KOPT-K1 (cell line): ENCODE data around the gene PSMA7.
"Not testable (repeated sequence)": the region's sequence is repeated elsewhere in the genome, so short reads cannot be mapped to it uniquely, and the experiment has no call there.

Experiments
- H3K27ac ChIP-seq: fragments of 200-600 bp; sonication (generic); 2 replicates; pipeline ENCODE4 v1.5.1; 2016; ENCODE audit warnings: antibody characterized with exemption, mild to moderate bottlenecking, low read depth, low read length; ENCODE audit not compliant: poor library complexity, severe bottlenecking
- H3K36me3 ChIP-seq: fragments of 200-600 bp; sonication (generic); 2 replicates; pipeline ENCODE4 v1.5.1; 2017; ENCODE audit warnings: antibody characterized with exemption, mild to moderate bottlenecking, low read length, moderate library complexity; ENCODE audit not compliant: insufficient read depth
- H3K9me3 ChIP-seq: fragments of 200-600 bp; sonication (generic); 2 replicates; pipeline ENCODE4 v1.5.1; 2017; ENCODE audit warnings: antibody characterized with exemption, low read length, mild to moderate bottlenecking; ENCODE audit not compliant: insufficient read depth, poor library complexity, severe bottlenecking

Gene PSMA7

DNA sequence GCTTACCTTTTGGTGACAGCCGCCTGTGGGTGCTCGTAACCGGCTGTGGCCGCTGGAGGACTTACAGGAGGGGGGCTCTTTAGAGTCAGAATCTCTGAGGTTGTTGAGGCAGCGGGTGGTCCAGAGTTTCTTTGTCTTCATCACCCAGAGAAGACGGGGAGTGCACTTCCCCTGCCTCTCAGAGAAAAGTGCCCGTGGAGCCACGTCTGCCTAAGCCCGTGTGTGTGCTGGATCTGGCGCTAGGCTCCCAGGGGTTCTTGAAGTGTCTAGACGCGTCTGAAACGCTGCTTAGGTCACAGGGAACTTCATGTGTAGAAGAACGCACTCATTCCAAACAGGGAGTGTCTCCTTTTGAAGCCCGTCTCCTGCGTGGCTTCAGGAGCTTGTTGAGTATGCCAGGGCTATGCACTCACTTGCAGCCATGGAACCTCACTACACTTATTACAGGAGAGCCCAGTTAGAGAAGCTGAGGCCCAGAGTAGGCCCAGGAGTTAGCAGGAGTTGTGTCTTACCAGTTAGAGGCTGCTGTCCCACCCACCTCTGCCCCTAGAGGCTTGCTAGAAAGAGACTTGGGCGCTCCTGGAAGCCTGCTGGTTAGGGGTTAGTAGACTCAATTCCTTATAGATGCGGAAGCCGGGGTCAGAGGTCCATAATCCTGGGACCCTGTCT is 19.6 kb downstream of the PSMA7 start:
- Histone ChIP-seq H3K36me3 (peaks cover 52% of the 10 kb centered on the region), H3K9me3 (no peaks in the 10 kb centered on the region), H3K27ac (peak overlapping the region; percentile 93)

DNA sequence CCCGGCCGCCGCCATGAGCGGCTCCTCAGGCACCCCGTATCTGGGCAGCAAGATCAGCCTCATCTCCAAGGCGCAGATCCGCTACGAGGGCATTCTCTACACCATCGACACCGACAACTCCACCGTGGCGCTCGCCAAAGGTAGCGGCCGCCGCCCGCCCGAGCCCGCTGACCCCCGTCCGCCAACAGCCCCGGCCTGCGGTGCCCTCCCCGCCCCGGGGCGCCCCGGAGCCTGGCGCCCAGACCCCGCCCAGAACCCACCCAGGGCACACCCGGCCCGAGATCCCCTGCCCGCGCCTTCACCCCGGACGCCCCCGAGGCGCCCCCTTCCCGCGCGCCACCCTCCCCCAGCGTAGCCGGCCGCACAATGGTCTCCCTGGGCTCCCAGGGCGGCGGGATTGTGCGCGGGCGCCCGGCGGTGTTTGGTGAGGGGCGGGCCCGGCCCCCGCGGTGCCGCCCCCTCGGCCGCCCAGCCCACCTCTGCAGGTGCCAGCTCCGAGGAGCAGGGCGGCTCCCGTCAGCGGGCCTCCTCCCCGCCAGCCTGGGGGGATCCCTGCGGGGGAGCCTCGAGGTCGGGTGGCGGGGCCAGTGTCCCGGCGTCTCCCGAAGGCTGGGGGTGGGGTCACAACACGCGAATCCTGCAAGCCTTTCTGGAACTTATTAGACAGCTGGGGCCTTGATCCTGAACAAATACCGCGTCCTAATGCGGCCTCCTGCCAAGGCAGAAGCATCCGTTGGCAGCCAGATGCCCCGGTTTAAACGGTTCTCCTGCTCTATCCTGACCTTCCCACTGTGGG is 20.3 kb downstream of the PSMA7 start:
- Histone ChIP-seq H3K9me3 (no peaks in the 10 kb centered on the region), H3K36me3 (peaks cover 44% of the 10 kb centered on the region), H3K27ac (peak overlapping the region; percentile 93)

DNA sequence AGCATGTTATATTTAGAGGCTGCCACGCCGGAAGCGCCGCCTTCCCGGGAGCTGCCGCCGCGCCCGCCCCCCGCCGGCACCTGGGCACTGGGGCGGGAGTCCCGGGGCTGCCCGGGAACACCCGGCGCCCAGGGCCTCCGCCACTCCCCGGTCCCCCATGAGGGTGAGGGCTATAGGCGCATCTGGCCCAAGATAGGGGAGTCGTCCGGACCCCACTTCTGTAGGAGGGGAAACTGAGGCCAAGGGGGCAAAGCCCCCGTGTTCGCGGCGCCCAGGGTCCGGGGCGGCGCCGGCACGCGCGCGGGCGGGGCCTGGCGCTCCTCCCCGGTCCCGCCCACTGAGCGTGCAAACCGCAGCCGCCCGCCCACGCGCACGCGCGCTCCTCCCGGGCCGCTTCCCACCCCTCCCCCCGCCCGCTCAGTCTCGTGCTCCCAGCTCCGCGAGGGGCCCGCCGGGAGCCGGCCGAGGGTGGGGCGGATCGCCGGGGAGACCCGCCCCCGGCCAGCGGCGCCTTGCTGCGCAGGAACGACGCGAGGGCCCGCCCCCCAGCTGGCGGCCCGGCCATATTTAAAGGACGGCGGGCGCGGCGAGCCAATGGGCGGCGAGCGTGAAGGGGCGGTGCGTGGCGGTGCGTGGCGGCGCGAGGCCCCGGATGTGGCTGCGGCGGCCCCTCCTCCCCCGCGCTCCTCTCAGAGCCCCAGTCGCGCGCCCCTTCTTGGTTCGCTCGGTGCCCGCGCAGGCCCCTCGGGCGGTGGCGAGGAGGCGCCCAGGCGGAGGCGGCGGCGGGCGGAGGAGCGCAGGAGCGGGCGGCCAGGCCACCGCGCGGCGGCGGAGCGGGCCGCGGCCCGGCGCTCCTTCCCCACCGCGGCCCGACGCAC is 21.2 kb downstream of the PSMA7 start, which contains the start of gene LSM14B:
Gene LSM14B (plus strand): TSS at position 700 of the 878 bp plus-strand sequence. CDS start 192 bp downstream, outside the sequence.
- Histone ChIP-seq H3K36me3 (peaks cover 36% of the 10 kb centered on the region), H3K27ac (peak within 1 kb of the TSS; percentile 93), H3K9me3 (no peaks in the 10 kb centered on the region)

DNA sequence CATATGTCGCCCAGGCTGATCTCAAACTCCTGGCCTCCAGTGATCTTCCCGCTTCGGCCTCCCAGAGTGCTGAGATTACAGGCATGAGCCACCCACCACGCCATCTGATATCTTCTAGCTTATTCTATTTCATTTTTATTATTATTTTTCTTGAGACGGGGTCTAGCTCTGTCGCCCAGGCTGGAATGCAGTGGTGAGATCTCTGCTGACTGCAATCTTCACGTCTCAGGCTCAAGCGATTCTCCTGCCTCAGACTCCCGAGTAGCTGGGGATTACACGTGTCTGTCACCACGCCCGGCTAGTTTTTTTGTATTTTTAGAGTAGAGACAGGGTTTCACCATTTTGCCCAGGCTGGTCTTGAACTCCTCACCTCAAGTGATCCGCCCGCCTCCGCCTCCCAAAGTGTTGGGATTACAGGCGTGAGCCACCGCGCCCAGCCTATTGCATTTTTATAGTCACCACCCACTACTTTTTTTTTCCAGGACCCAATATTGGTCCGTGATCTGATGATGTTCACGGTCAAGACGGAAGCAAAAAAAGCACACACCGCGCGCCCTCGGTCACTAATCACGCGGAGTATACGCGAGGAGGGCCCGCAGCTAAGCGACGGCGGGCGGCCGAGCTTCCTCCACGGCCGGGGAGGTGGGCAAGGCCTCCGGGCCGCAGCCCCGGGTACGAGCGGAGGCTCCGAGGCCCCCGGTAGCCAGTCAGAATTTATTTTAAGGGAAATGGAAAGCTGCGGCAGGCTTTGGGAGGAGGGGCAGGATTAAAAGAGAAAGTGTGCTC is 22.0 kb downstream of the PSMA7 start:
- Histone ChIP-seq H3K27ac (peak overlapping the region; percentile 93), H3K9me3 (no peaks in the 10 kb centered on the region), H3K36me3 (peaks cover 28% of the 10 kb centered on the region)

DNA sequence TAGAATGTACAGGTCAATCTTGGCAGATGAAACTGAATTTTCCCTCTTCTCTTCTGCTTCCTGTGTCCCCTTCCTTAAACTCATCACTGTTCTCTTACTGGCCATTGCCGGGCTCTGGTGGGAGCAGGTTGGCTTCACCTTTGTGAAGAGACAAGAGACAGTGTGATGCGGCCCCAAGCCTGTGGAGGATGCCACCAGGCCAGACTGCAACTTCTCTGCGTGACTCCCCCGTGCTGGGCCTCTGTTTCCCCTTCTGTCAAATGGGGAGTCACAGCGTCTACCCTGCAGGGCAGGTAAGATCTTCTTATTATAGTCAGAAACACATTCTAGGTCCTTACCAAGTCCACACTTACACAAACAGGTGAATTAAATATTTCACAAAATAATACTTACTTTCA is 22.8 kb downstream of the PSMA7 start:
- Histone ChIP-seq H3K27ac (no peak overlapping the region), H3K36me3 (peaks cover 19% of the 10 kb centered on the region), H3K9me3 (no peaks in the 10 kb centered on the region)

GRCh38 chr20:62119591-62120364 is 23.4 kb downstream of the PSMA7 start:
- Histone ChIP-seq H3K27ac (no peak overlapping the region), H3K9me3 (no peaks in the 10 kb centered on the region), H3K36me3 (peaks cover 13% of the 10 kb centered on the region)

DNA sequence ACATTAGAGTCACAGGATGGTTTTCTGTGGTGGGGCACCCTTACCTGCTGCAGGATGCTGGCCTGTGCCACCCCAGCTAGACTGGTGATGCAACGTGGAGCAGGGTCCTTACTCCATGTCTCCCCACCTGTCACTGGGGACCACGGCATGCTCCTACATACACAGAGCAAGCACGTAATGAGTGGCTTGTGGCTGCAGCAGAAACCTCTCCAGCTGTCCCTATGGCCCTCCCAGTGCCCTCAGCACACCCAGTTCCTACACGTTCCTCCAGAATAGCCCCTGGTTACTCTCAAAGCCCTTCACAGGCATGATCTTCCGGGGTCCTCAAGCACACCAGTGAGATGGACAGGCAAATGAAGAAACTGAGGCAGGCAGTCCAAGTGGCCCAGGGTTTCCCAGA is 24.1 kb downstream of the PSMA7 start:
- Histone ChIP-seq H3K9me3 (peaks cover under 1% of the 10 kb centered on the region), H3K36me3 (peaks cover 7% of the 10 kb centered on the region), H3K27ac (no peak overlapping the region)

- H3K27ac ChIP-seq: peak overlapping the region; percentile 38
- H3K36me3 ChIP-seq: no peaks in the 10 kb centered on the region
- H3K9me3 ChIP-seq: peaks cover 7% of the 10 kb centered on the region
These were observed 24.8 kb downstream of the PSMA7 start for GRCh38 chr20:62118113-62119043.

GRCh38 chr20:62117658-62118057 is 25.5 kb downstream of the PSMA7 start:
- Histone ChIP-seq H3K9me3 (peaks cover 15% of the 10 kb centered on the region), H3K27ac (peak overlapping the region; percentile 38), H3K36me3 (no peaks in the 10 kb centered on the region)

DNA sequence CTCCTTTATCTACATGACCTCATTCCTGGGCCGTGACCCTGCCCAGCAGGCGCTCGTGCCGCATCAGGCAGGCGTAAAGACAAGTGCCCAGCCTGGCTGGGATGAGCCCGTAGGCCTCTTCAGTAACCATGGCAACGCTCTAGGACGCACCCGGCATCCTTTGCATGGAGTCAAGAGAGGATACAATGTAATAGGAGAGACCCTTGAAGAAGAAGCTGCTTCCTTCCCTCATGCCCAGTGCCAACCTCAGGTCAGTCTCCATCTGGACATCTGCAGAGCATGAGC is 25.9 kb downstream of the PSMA7 start:
- Histone ChIP-seq H3K9me3 (peaks cover 18% of the 10 kb centered on the region), H3K27ac (peak overlapping the region; percentile 38), H3K36me3 (no peaks in the 10 kb centered on the region)

- Histone ChIP-seq H3K27ac (peak overlapping the region; percentile 38), H3K9me3 (peaks cover 24% of the 10 kb centered on the region), H3K36me3 (no peaks in the 10 kb centered on the region)
These were observed 26.4 kb downstream of the PSMA7 start for GRCh38 chr20:62116558-62117361.

GRCh38 chr20:62115800-62116407 is 27.3 kb downstream of the PSMA7 start:
- peaks cover 30% of the 10 kb centered on the region for H3K9me3 ChIP-seq
- H3K27ac ChIP-seq, H3K36me3 ChIP-seq: not testable (repeated sequence)
